Central memory CD4-positive, alpha-beta T cell (primary cell): ENCODE measurements around the gene TMEM150B.

Experiments used
- DNase-seq: peaks from one replicate; pipeline ENCODE4 v3.0.0; 2022

Gene TMEM150B

GRCh38 chr19:55305491-55305890, 19.6 kb downstream of the TMEM150B start:
- DNase-seq: peak; percentile 48

DNA sequence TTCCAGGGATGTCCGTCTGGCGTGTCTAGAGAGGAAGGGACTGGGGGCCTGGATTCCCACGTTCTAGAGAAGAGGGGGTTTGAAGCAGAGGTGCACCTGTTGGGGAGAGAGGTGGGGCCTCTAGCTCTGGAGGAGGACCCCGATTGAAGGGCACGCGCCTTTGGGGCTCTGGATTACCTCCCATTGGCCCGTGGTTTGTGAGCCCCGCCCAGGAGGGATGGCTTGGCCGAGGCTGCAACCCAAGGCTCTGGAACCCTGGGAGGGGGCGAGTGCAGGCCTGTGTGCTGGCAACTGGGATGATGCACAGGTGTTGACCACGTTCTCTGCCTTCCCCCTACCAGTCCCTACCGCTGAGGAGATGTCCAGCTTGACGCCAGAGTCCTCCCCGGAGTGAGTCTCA, 20.2 kb downstream of the TMEM150B start:
- no peak for DNase-seq

- DNase-seq: no peak
These were observed 20.7 kb downstream of the TMEM150B start for GRCh38 chr19:55304279-55304978.

DNA sequence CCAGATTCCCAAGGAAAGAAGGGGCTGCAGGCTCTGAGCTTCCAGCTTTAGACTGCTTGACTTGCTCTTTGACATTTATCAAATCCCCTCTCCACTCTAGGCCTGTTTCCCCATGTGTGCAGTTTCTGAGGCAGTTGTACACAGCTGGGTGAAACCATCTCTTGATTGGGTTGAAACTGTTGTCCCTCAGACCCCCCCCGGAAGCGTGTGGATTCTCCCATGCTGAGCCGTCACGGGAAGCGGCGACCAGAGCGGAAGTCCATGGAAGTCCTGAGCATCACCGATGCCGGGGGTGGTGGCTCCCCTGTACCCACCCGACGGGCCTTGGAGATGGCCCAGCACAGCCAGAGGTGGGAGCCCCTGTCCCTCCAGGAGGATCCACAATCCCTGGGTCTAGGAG, 21.7 kb downstream of the TMEM150B start:
- DNase-seq: no peak

- no peak for DNase-seq
These were observed 22.8 kb downstream of the TMEM150B start for GRCh38 chr19:55302318-55302703.

DNA sequence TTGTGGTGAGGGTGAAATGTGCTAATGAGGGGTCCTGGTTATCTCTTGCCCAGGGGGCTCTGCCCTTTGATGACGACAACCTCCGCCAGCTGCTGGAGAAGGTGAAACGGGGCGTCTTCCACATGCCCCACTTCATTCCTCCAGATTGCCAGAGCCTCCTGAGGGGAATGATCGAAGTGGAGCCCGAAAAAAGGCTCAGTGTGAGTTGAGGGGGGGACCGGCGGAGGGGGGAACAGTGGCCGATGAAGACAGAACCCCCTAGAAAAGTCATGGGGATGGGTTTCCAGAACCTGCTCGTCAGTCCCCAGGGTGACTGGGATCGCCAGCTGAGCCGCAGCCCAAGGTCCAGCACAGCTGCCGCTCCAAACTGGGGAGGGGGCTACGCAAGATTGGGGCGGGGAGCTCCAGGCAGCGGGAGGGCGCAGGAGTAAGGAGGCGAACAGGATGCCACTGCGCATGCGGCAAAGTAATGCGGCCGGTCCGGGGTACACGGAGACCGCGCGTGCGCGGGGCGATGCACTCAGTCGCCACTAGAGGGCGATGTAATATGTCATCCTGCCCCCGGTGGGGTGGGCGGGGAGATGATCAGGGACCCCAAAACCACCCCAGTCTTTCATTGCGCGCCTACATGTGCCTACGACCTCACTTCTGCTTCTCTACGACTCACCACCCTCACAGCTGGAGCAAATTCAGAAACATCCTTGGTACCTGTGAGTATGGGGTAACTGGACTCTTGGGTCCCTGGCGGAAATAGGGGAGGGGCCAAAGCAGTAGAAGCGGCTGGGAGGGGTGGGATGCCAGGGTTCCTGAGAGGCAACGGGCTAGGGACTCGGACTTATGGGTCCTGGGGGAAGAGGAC, 23.5 kb downstream of the TMEM150B start:
- DNase-seq: peak; percentile 85

DNA sequence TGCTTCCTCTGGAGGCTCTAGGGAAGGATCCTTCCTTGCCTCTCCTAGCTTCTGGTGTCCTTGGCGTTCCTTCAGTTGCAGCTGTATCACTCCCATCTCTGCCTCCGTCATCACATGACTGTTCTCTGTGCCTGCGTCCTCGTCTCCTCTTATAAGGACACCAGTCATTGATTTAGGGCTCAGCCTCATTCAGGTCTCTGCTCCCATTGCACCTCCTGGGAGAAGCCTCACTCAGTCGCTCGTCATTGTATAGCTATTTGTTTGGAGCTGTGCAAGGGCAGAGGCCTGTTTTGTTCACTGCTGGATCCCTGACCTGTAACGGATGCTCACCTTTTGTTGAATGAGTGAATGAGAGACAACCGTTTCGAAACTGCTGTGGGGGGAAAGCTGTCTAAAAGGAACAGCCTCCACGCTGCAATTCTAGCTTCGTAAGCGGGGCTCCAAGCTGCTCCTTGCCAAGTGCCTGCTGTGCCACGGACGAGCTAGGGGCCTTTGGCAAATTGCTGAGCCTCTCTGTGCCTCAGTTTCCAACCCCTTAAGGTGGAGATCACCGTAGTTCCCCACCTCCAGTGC, 24.2 kb downstream of the TMEM150B start:
- no peak for DNase-seq

DNA sequence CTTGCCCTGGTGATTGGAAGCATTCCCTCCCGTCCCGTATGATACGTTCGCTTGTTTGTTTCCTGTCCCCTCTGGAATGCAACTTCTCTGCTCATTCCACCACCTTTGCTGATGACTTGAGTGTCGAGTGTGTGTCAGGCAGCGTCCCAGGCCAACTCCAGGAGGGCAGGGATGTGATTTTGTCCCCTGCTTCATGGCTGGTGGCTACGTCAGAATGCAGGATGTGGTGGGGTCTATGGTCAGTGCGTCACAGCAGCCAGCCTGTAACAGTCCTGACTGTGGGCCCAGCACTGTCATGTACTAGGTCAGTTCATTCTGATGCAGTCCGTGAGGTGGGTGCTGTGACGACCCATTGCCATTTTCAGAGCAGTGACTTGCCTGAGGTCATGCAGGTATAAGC, 25.1 kb downstream of the TMEM150B start:
- no peak for DNase-seq

DNA sequence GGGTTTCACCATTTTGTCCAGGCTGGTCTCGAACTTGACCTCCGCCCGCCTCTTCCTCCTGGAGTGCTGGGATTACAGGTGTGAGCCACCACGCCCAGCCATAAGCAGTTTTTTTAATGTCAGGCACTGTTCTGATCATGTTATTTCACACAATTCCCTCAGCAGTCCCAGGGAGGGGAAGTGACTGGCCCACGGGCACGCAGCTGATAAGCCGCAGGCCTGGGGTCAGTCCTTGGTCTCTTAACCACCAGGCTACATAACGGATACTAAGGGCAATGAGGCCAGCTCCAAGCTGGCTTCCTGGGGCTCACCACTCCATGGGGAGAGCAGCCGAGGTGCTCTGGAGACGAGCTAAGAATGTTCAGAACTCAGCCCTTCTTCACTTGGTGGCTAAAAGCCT, 27.9 kb downstream of the TMEM150B start:
- DNase-seq: no peak

GRCh38 chr19:55289117-55289796, 35.9 kb downstream of the TMEM150B start:
- no peak for DNase-seq

GRCh38 chr19:55287361-55288079, 37.6 kb downstream of the TMEM150B start:
- no peak for DNase-seq

DNA sequence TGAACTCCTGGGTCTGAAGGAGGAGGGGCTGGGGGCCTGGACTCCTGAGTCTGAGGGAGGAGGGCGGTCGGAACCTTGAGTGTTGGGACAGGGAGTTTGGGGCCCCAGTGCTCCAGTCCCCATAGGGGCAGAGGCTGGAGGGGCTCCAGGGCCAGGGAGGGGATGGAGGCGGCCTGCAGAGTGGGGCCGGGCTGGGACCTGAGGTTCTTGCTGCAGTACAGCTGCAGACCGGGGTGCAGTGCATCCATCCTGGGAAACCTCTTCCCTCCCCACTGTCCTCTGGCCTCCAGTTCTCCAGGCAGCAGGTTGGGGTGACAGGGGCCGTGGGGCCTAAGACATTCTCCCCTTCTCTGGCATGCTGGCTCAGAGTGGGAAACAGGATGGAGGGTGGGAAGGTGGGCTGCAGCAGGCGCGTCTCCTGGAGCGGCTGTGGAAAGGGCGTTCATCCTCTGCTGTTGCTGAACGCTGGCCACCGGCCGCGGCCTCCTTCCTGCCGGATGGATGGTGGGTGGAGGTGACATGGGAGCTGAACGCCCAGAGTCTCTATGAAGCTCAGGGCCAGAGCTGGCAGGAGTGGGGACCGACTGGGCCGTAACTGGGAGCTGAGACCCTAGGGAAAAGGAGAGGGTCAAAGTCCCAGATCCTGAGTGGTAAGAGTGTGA, 39.8 kb downstream of the TMEM150B start:
- DNase-seq: no peak

DNA sequence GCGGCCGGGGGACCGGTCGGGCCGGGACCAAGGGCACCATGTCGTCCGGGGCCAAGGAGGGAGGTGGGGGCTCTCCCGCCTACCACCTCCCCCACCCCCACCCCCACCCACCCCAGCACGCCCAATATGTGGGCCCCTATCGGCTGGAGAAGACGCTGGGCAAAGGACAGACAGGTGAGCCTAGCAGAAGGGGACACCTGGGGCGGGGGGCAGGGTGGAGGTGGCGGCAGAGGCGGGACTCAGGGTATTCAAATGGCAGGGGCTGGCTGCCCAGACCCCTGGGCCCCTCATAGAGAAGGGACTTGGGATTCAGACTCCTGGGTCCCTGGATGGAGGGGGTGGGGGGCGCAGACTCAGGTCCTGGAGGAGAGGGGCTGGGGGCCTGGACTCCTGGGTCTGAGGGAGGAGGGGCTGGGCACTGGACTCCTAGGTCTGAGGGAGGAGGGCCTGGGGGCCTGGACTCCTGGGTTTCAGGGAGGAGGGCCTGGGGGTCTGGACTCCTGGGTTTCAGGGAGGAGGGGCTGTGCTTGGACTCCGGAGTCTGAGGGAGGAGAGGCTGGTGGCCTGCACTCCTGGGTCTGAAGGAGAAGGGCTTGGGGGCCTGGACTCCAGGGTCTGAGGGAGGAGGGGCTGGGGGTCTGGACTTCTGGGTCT, 40.6 kb downstream of the TMEM150B start:
- no peak for DNase-seq

GRCh38 chr19:55283548-55284377, 41.4 kb downstream of the TMEM150B start, which contains the start of gene BRSK1:
TSS of gene BRSK1 (plus strand) at chr19:55283997. CDS start at chr19:55284443, 446 bp downstream.
- DNase-seq: peak; percentile 25

- peak; percentile 96 for DNase-seq
These were observed 45.1 kb downstream of the TMEM150B start, which contains the start of gene HSPBP1 for GRCh38 chr19:55279770-55280643. TSS of gene HSPBP1 (minus strand) at chr19:55280110. CDS start at chr19:55279608, 502 bp downstream.

- DNase-seq: no peak
These were observed 45.8 kb downstream of the TMEM150B start for GRCh38 chr19:55279340-55279739.

GRCh38 chr19:55278391-55279135, 46.6 kb downstream of the TMEM150B start:
- no peak for DNase-seq

- no peak for DNase-seq
These were observed 47.6 kb downstream of the TMEM150B start for GRCh38 chr19:55277494-55277893.
